Esophagus squamous epithelium (tissue), 5 donors: ENCODE measurements around the gene ABAT. TPM values are rescaled to one million over a fixed set of nuclear protein-coding genes. Genes with fewer than 3 reads are reported as not detected.

Source experiments
- DNase-seq: peaks from one replicate; lab custom pipeline; 2025; lab: John Stamatoyannopoulos, UW
- H3K27ac ChIP-seq, 4 donors: fragments of 200-600 bp; sonication (generic); one replicate each; pipeline ENCODE4 v1.5.1; 2016 to 2019; ENCODE audit warnings: mild to moderate bottlenecking in 1 of 4
- H3K27me3 ChIP-seq, 4 donors: fragments of 200-600 bp; sonication (generic); 1 replicate in 3 of 4; 2 replicates in 1 of 4; pipeline versions ENCODE4 v1.5.1 to v1.6.0; 2017 to 2021; ENCODE audit warnings: antibody characterized with exemption in 1 of 4
- H3K36me3 ChIP-seq, 3 donors: fragments of 200-600 bp; sonication (generic); one replicate each; pipeline ENCODE4 v1.5.1; 2016 to 2019
- H3K4me1 ChIP-seq, 3 donors: fragments of 200-600 bp; sonication (generic); one replicate each; pipeline ENCODE4 v1.5.1; 2017 to 2019
- H3K4me3 ChIP-seq, 4 donors: fragments of 200-600 bp; sonication (generic); 1 replicate in 3 of 4; 2 replicates in 1 of 4; pipeline ENCODE4 v1.5.1; 2016 to 2019; ENCODE audit warnings: mild to moderate bottlenecking in 2 of 4, moderate library complexity in 1 of 4
- H3K9me3 ChIP-seq, 3 donors: fragments of 200-600 bp; sonication (generic); one replicate each; pipeline ENCODE4 v1.5.1; 2016 to 2019
- CTCF ChIP-seq, 6 experiments: fragments of 450-650 bp in 4 of 6; fragments of 200-600 bp in 2 of 6; sonication (generic) in 2 of 6; IDR thresholded peaks; one replicate each; pipeline ENCODE4 v1.5.1; 2016 to 2019; ENCODE audit warnings: antibody characterized with exemption in 6 of 6, mild to moderate bottlenecking in 4 of 6, moderate library complexity in 4 of 6
- POLR2A ChIP-seq, 4 donors: fragments of 450-650 bp; IDR thresholded peaks; one replicate each; pipeline ENCODE4 v1.6.1; 2017; ENCODE audit warnings: antibody characterized with exemption in 4 of 4, mild to moderate bottlenecking in 4 of 4, moderate library complexity in 3 of 4
- WGBS, 2 donors: methylation state at CpG; one replicate each; pipeline ENCODE4 v1.1.5; 2018; 5-methylcytosine and 5-hydroxymethylcytosine counted together
- intact Hi-C: fragments of 100-400 bp; cut with DNase I; formaldehyde crosslinking; loops from one replicate; pipeline ENCODE4 v1.15.0; 2022
- total RNA-seq, 4 donors: library from RNA; depleted of rRNA; stranded (reverse); fragments of >200 nt; gene quantifications; one replicate each; pipeline ENCODE4 v1.1.0, GENCODE V29; 2016
- donor health status: DM: yes; HTN: yes; CAD: no.

Gene ABAT
- 10 to 100 TPM in 2 of 4 donors, 1 to 10 TPM in 2; 2.9 to 14.5 (median 9.1) TPM for total RNA-seq

GRCh38 chr16:8674413-8675022 is at the start of gene ABAT:
ABAT (plus strand) TSS chr16:8674617; CDS start chr16:8735740, 61,123 bp downstream.
- Histone ChIP-seq H3K4me3 (peak within 1 kb of the TSS; percentile 57 to 69 (median 60)), H3K36me3 (no peaks in the 10 kb centered on the region), H3K27me3 (no peaks in the 10 kb centered on the region), H3K9me3 (no peaks in the 10 kb centered on the region), H3K4me1 (peaks cover 16 to 57% (median 21%) of the 10 kb centered on the region in 3 donors), H3K27ac (peak within 1 kb of the TSS; percentile 56 to 71 (median 63))
- intact Hi-C loops: loop anchor here (5.0 kb wide), 1 partner anchor 123 kb away; the partner anchor contains the start of genes PMM2 and TMEM186
- TF ChIP-seq CTCF (IDR thresholded peaks at IDR 0.05): no peak
- TF ChIP-seq POLR2A (IDR thresholded peaks at IDR 0.05): peak in 3 of 4 donors; percentile 11 to 68 (median 41)
- peak; percentile 45 for DNase-seq
- WGBS, 2 donors: 8 to 16% methylated on average over 4 to 5 of the region's 49 CpGs

DNA sequence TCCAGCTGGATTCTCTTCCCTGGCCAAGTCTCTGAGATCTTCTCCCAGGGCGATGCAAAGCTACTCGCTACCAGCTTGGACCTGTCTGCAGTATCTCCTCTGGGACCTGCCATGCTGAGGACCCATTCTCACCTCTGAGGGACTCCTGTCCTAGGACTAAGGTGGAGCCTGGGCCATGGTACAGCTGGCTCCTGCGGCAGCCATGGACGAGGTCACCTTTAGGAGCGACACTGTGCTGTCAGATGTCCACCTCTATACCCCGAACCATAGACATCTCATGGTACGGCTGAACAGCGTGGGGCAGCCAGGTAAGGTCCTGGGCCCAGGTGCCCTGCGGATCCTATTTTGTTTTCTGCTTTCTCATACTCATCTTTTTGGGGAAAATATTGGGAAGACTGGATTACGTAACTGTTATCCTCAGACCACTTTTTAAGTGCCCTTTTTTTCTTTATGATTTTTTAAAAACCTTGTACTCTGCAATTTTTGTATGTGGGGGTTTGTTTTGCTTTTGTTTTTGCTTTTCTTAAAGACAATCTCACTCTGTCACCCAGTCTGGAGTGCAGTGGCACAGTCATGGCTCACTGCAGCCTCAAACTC is 48.8 kb upstream of the ABAT start:
- TF ChIP-seq POLR2A (IDR thresholded peaks at IDR 0.05): no peak
- TF ChIP-seq CTCF (IDR thresholded peaks at IDR 0.05): no peak
- Histone ChIP-seq H3K9me3 (no peaks in the 10 kb centered on the region), H3K27me3 (no peaks in the 10 kb centered on the region), H3K36me3 (peaks cover 26 to 69% (median 34%) of the 10 kb centered on the region in 3 donors), H3K4me1 (peaks cover 3 to 33% (median 20%) of the 10 kb centered on the region in 3 donors), H3K27ac (no peak overlapping the region), H3K4me3 (no peak overlapping the region)
- DNase-seq: no peak
- intact Hi-C loops: no loop called here
- WGBS, 2 donors: 87 to 95% methylated on average over 10 of the region's 10 CpGs

DNA sequence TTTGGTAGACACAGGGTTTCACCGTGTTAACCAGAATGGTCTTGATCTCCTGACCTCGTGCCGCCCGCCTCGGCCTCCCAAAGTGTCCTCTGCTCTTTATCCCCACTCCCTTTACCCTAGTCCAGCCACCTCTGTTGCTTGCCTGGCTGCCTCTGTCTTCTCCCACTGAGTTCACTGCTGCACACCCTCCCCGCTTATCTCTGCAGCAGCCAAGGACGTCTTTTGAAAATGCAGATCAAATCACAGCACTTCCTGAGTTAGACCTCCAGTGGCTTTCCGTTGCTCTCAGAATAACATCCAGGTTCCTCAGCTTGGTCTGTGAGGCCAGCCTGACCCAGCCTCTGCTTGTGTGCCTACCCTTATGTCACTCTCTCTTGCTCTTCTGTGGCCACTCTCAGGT is 47.5 kb upstream of the ABAT start:
- no peaks in the 10 kb centered on the region for H3K27me3 ChIP-seq
- no peak overlapping the region for H3K27ac ChIP-seq
- H3K36me3 ChIP-seq: peaks cover 27 to 82% (median 34%) of the 10 kb centered on the region in 3 donors
- no peak for DNase-seq
- intact Hi-C loops: no loop called here
- WGBS, 2 donors: 88 to 96% methylated on average over 8 of the region's 8 CpGs
- H3K4me1 ChIP-seq: peaks cover 0 to 24% (median 13%) of the 10 kb centered on the region in 3 donors
- H3K9me3 ChIP-seq: no peaks in the 10 kb centered on the region
- TF ChIP-seq CTCF (IDR thresholded peaks at IDR 0.05): no peak
- TF ChIP-seq POLR2A (IDR thresholded peaks at IDR 0.05): no peak
- no peak overlapping the region for H3K4me3 ChIP-seq

DNA sequence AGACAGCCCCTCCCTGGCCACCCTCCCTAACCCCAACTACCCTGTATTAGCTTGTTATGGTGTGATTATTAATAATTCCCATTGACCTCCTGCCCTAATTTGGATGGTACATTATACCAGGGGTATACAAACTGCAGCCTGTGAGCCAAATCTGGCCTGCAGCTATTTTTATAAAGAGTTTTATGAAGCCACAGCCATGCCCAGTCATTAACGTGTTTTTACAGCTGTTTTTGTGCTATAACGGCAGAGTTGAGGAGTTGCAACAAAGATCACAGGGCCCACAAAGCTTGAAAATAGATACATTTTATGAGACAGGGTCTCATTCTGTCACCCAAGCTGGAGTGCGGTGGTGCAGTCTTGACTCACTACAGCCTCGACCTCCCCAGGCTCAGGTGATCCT is 47.0 kb upstream of the ABAT start:
- no peak overlapping the region for H3K4me3 ChIP-seq
- no peaks in the 10 kb centered on the region for H3K9me3 ChIP-seq
- 88 to 90% methylated on average over 4 of the region's 4 CpGs for WGBS, 2 donors
- no peaks in the 10 kb centered on the region for H3K27me3 ChIP-seq
- H3K36me3 ChIP-seq: peaks cover 27 to 87% (median 34%) of the 10 kb centered on the region in 3 donors
- TF ChIP-seq POLR2A (IDR thresholded peaks at IDR 0.05) (no peak), CTCF (IDR thresholded peaks at IDR 0.05) (no peak)
- DNase-seq: no peak
- intact Hi-C loops: no loop called here
- no peak overlapping the region for H3K27ac ChIP-seq
- peaks cover 0 to 19% (median 9%) of the 10 kb centered on the region in 3 donors for H3K4me1 ChIP-seq
